Limb (tissue), 2 donors: ENCODE results near the gene CBL.

Source experiments
- DNase-seq, 2 donors: peaks; one replicate each; pipeline ENCODE4 v3.0.0-alpha.2; 2016; ENCODE audit errors: extremely low spot score in 2 of 2

CBL gene

GRCh38 chr11:119309953-119310681, 104.0 kb downstream of the CBL start:
- no peak for DNase-seq

GRCh38 chr11:119310682-119311052, 104.5 kb downstream of the CBL start:
- no peak for DNase-seq

- DNase-seq: no peak
Measured at GRCh38 chr11:119314726-119315125, 108.6 kb downstream of the CBL start.

GRCh38 chr11:119315131-119316015, 109.2 kb downstream of the CBL start:
- DNase-seq: peak; percentile 51 to 79

GRCh38 chr11:119316016-119316728, 110.0 kb downstream of the CBL start:
- peak in 1 of 2 donors; percentile 84 for DNase-seq

GRCh38 chr11:119316729-119317591, 110.8 kb downstream of the CBL start, which contains the start of gene MCAM:
Gene MCAM (minus strand): TSS chr11:119317130. CDS start chr11:119317101, 29 bp downstream.
- peak; percentile 60 to 81 for DNase-seq

- no peak for DNase-seq
Measured at GRCh38 chr11:119317592-119318239, 111.6 kb downstream of the CBL start.

GRCh38 chr11:119318240-119319135, 112.3 kb downstream of the CBL start:
- peak; percentile 29 to 65 for DNase-seq

GRCh38 chr11:119319136-119319699, 113.1 kb downstream of the CBL start:
- peak in 1 of 2 donors; percentile 29 for DNase-seq

GRCh38 chr11:119319700-119320239, 113.6 kb downstream of the CBL start:
- no peak for DNase-seq

GRCh38 chr11:119320240-119320775, 114.2 kb downstream of the CBL start:
- peak in 1 of 2 donors; percentile 76 for DNase-seq

- DNase-seq: peak in 1 of 2 donors; percentile 76
Measured at GRCh38 chr11:119320776-119321524, 114.8 kb downstream of the CBL start.

GRCh38 chr11:119322360-119322739, 116.2 kb downstream of the CBL start:
- DNase-seq: no peak

GRCh38 chr11:119322921-119323531, 116.9 kb downstream of the CBL start:
- no peak for DNase-seq

- peak; percentile 66 to 87 for DNase-seq
Measured at GRCh38 chr11:119323532-119324033, 117.4 kb downstream of the CBL start.

GRCh38 chr11:119324189-119324588, 118.0 kb downstream of the CBL start:
- no peak for DNase-seq

- no peak for DNase-seq
Measured at GRCh38 chr11:119329320-119329719, 123.2 kb downstream of the CBL start.
